Mammary epithelial cell (primary cell): ENCODE results near the gene CDH16.

Experiments
- CTCF ChIP-seq, 2 donors: IDR thresholded peaks in 1 of 2; conservative IDR thresholded peaks in 1 of 2; 2 replicates each; pipeline ENCODE4 v1.5.1; 2011 to 2012; ENCODE audit warnings: inconsistent platforms in 2 of 2, low read length in 2 of 2, mild to moderate bottlenecking in 2 of 2, control low read depth in 1 of 2, low read depth in 1 of 2; ENCODE audit not compliant: insufficient read depth in 1 of 2; ENCODE audit errors: extremely low read depth in 1 of 2
- EZH2 ChIP-seq: IDR thresholded peaks from 2 replicates; pipeline ENCODE4 v1.6.1; 2012; ENCODE audit warnings: low read length, inconsistent platforms, borderline replicate concordance

GRCh38 chr16:66874079-66874775 is 44.5 kb downstream of the CDH16 start:
- TF ChIP-seq CTCF (conservative IDR thresholded peaks at IDR 0.05 in 1 of 2, IDR thresholded peaks at IDR 0.05 in 1 of 2; ENCODE audit: extremely low read depth in 1 of 2, insufficient read depth in 1 of 2, low read depth in 1 of 2, low read length in 2 of 2) (no peak), EZH2 (no peak)
